Activated naive CD8-positive, alpha-beta T cell (primary cell): Measurements from ENCODE around the gene SPRR4.

Experiments
- H3K27ac Mint-ChIP-seq: one replicate; pipeline ENCODE4 v1.8.0; 2021; ENCODE audit warnings: mixed read lengths
- H3K27me3 Mint-ChIP-seq: one replicate; pipeline ENCODE4 v1.8.0; 2021; ENCODE audit warnings: mixed read lengths
- H3K36me3 Mint-ChIP-seq: one replicate; pipeline ENCODE4 v1.8.0; 2021; ENCODE audit warnings: mixed read lengths
- H3K4me1 Mint-ChIP-seq: one replicate; pipeline ENCODE4 v1.8.0; 2021; ENCODE audit warnings: low read depth, mixed read lengths
- H3K4me3 Mint-ChIP-seq: one replicate; pipeline ENCODE4 v1.8.0; 2021; ENCODE audit warnings: mild to moderate bottlenecking, mixed read lengths
- H3K9me3 Mint-ChIP-seq: one replicate; pipeline ENCODE4 v1.8.0; 2021; ENCODE audit warnings: low read depth, mixed read lengths

Gene SPRR4

GRCh38 chr1:152959273-152959672, 11.2 kb upstream of the SPRR4 start:
- Mint-ChIP-seq H3K36me3 (no peaks in the 10 kb centered on the region), H3K4me3 (no peak overlapping the region), H3K27me3 (peaks cover 4% of the 10 kb centered on the region), H3K9me3 (no peaks in the 10 kb centered on the region), H3K4me1 (no peaks in the 10 kb centered on the region), H3K27ac (no peak overlapping the region)

DNA sequence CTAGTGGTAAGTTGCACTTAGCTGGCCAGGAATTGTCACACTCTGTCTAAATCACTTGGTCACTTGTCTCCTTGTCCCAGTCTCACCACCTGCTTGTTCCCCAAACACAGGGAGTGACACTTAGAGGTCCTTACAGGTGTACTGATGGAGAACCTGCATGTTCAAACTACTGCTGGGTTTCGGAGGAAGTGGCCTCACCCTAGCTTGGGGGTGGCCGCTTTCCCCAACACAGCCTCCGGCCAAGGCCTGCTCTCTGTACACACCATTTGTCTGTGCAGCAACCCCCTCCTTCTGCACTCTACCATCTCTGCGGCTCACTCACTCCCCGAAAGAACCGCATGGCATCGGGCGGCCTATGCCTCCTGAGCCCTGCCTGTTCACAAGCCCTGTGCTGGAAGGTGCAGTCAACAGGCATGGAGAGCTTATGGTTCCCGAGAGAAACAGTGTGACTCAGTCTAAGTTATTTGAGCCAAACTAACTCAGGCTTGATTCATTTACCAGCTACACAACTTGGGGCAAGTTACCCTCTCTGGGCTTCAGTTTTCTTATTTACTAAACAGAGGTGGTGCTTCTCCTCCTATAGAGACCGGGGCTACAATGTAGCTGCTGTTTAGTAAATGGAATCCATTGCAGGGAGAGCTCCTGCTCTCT, 10.5 kb upstream of the SPRR4 start:
- H3K27me3 Mint-ChIP-seq: peaks cover 4% of the 10 kb centered on the region
- H3K27ac Mint-ChIP-seq: no peak overlapping the region
- H3K4me3 Mint-ChIP-seq: no peak overlapping the region
- no peaks in the 10 kb centered on the region for H3K4me1 Mint-ChIP-seq
- H3K9me3 Mint-ChIP-seq: no peaks in the 10 kb centered on the region
- no peaks in the 10 kb centered on the region for H3K36me3 Mint-ChIP-seq

DNA sequence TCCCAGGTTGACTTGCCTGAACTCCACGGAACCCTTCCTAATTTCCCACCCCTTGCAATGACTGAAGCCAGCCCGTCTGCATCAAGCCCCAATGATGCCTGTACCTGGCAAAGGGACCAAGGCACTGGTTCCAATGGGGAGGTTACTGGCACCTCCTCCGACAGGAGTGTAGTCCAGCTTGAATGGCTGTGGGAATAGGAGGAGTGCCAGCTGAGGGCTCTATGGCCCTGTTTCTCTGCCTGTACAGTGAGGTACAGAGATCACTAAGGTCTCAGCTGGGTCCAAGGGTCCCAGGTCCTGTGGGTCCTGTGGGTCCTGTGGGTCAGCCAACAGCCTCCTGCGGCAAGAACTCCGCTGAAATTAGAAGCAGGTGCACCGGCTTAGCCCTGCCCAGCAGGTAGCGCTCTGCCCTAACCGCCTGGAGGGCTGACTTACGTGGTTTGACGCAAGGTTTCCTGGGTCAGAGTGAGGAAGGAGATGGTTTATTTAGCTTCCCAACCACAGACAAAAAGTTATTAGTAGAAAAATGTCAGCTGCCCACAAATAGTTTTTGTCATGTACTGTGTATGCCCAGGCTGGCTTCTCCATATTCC, 9.9 kb upstream of the SPRR4 start:
- H3K9me3 Mint-ChIP-seq: no peaks in the 10 kb centered on the region
- H3K36me3 Mint-ChIP-seq: no peaks in the 10 kb centered on the region
- peaks cover 4% of the 10 kb centered on the region for H3K27me3 Mint-ChIP-seq
- no peak overlapping the region for H3K4me3 Mint-ChIP-seq
- H3K27ac Mint-ChIP-seq: no peak overlapping the region
- no peaks in the 10 kb centered on the region for H3K4me1 Mint-ChIP-seq

DNA sequence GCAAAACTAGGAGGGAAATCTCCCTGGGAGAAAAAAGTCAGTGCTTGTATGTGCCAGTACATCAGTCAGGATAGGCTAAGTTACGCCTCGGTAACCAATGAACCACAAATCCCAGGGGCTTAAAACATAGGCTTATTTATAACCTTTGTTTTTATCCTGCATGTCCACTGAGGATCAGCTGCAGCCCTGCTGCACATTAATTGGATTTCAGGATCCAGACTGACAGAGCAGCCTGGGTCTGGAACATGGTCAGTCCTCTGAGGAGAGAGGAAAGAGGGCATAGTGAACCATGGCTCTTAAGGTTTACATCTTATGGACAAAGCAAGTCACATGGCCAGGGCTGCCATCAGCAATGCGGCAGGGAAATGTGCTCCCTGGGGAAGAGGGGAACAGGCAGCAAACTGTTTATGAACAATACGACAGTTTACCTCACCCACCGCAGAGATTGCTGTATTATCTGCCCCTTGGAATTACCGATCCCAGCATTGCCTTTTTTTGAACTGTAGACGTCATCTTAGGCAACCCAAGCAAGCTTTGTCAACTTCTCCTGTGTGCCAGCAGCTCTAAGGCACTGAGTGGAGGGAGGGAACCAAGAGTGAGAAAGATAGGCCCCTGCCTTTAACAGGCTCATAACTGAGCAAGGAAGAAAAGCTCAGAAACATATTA, 9.1 kb upstream of the SPRR4 start:
- no peak overlapping the region for H3K4me3 Mint-ChIP-seq
- H3K36me3 Mint-ChIP-seq: no peaks in the 10 kb centered on the region
- H3K9me3 Mint-ChIP-seq: no peaks in the 10 kb centered on the region
- H3K4me1 Mint-ChIP-seq: no peaks in the 10 kb centered on the region
- peaks cover 4% of the 10 kb centered on the region for H3K27me3 Mint-ChIP-seq
- H3K27ac Mint-ChIP-seq: no peak overlapping the region

- Mint-ChIP-seq H3K27me3 (peaks cover 6% of the 10 kb centered on the region), H3K9me3 (no peaks in the 10 kb centered on the region), H3K36me3 (no peaks in the 10 kb centered on the region), H3K27ac (no peak overlapping the region), H3K4me3 (no peak overlapping the region), H3K4me1 (no peaks in the 10 kb centered on the region)
Observed at GRCh38 chr1:152962876-152963415, 7.5 kb upstream of the SPRR4 start.

DNA sequence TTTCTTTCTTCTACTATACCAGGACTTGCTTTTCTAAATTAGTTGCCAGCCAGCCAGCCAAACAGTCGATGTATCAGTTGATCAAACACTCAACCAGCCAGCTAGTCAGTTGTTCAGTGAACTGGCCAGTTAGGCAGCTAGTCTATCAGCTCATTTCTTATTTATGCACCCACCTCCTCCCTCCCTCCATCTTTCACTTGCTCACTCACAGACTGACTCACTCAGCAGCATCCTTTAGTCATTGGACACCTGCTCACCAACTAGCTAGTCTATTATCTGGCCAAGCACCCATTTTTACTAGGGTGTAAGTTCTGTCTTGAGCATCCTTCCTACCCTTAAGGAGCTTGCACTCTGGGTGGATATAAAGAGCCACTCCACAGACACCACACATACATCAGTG, 5.9 kb upstream of the SPRR4 start:
- no peaks in the 10 kb centered on the region for H3K36me3 Mint-ChIP-seq
- no peaks in the 10 kb centered on the region for H3K9me3 Mint-ChIP-seq
- H3K27me3 Mint-ChIP-seq: peaks cover 6% of the 10 kb centered on the region
- no peak overlapping the region for H3K4me3 Mint-ChIP-seq
- H3K4me1 Mint-ChIP-seq: no peaks in the 10 kb centered on the region
- no peak overlapping the region for H3K27ac Mint-ChIP-seq

- H3K4me3 Mint-ChIP-seq: no peak overlapping the region
- no peak overlapping the region for H3K27ac Mint-ChIP-seq
- H3K4me1 Mint-ChIP-seq: no peaks in the 10 kb centered on the region
- no peaks in the 10 kb centered on the region for H3K36me3 Mint-ChIP-seq
- peaks cover 6% of the 10 kb centered on the region for H3K27me3 Mint-ChIP-seq
- no peaks in the 10 kb centered on the region for H3K9me3 Mint-ChIP-seq
Observed at GRCh38 chr1:152965853-152966252, 4.6 kb upstream of the SPRR4 start.

DNA sequence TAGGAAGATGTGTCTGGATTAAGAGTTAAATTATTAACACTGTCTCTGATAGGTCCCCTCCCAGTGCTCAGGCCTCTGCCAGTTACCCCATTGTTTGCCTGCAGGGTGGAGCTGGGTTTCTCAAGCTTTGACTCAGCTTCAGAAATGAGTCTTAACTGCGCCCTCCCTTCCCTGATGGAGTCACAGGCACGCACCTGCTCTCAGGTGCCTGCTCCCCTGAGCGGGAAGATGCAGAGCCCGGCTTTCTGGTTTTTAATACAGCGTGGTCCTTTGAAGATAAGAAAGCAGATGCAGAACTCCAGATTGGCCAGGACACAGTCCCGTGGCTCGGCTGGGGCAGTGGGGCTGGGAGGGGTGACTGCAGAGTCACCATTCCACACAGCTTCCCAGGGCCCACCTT, 3.2 kb upstream of the SPRR4 start:
- Mint-ChIP-seq H3K27me3 (peaks cover 4% of the 10 kb centered on the region), H3K9me3 (no peaks in the 10 kb centered on the region), H3K27ac (no peak overlapping the region), H3K4me1 (no peaks in the 10 kb centered on the region), H3K4me3 (no peak overlapping the region), H3K36me3 (no peaks in the 10 kb centered on the region)

DNA sequence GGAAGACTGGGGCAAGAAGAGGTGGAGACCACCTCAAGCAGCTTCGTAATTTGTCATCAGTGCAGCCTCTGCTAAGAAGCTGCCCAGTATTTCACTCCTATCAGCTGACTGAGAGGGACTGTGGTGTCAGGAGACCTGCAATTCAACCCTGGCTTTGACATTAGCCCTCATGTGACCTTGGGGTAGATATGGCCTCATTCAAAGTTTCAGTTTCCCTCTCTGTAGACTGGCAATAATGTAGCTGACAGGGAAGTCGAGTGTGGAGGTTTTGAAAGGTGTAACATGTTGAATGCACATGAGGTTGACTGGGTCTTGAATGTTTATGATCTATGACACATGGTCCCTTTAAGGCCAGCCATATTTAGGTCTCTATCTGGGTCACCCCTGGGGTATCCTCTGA, 2.2 kb upstream of the SPRR4 start:
- Mint-ChIP-seq H3K4me1 (no peaks in the 10 kb centered on the region), H3K27ac (no peak overlapping the region), H3K9me3 (no peaks in the 10 kb centered on the region), H3K4me3 (no peak overlapping the region), H3K27me3 (peaks cover 7% of the 10 kb centered on the region), H3K36me3 (no peaks in the 10 kb centered on the region)

GRCh38 chr1:152969036-152969435, 1.4 kb upstream of the SPRR4 start:
- H3K27me3 Mint-ChIP-seq: peaks cover 7% of the 10 kb centered on the region
- H3K9me3 Mint-ChIP-seq: no peaks in the 10 kb centered on the region
- H3K4me3 Mint-ChIP-seq: no peak overlapping the region
- no peaks in the 10 kb centered on the region for H3K36me3 Mint-ChIP-seq
- H3K27ac Mint-ChIP-seq: no peak overlapping the region
- H3K4me1 Mint-ChIP-seq: no peaks in the 10 kb centered on the region

DNA sequence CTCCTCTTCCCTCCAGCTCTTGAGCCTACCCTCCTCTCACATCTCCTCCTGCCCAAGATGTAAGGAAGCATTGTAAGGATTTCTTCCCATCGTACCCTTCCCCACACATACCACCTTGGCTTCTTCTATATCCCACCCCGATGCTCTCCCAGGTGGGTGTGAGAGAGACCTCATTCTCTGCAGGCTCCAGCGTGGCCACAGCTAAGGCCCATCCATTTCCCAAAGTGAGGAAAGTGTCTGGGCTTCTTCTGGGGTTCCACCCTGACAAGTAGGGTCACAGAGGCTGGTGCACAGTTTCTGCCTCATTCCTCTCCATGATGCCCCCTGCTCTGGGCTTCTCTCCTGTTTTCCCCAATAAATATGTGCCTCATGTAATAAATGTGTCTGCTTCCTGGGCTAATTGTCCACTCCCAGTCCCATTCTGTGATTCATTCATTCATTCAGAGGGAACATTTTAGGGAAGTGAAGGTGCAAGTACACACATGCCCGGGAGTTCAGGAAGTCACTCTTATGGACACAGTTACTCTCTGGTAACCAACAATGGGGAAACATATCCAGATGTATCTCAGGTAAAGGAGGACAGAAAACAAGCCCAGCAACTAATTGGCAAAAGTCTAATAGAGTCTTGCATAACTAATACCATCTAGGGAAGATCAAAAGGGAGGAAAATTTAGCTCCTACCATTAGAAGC, 1.9 kb downstream of the SPRR4 start:
- Mint-ChIP-seq H3K4me1 (no peaks in the 10 kb centered on the region), H3K27me3 (peaks cover 10% of the 10 kb centered on the region), H3K27ac (no peak overlapping the region), H3K9me3 (no peaks in the 10 kb centered on the region), H3K4me3 (no peak overlapping the region), H3K36me3 (no peaks in the 10 kb centered on the region)

DNA sequence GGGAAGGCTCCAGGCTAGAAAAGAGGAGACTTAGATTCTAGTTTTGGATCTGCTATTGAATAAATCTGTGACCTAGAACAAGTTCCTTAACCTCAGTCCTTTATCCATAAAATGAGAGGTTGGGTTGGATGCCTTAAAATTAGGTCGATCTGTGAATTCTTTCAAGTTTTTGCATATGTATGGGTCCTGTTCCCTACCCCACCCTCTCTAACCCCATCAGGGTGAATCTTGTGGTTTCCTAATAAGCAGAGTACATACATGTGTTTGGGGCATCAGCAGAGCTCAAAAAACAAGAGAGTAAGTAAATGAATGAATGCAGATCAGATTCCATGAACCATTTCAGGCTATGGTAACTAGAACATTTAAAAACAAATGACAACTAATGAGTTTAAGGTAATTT, 6.2 kb downstream of the SPRR4 start:
- Mint-ChIP-seq H3K27me3 (peaks cover 18% of the 10 kb centered on the region), H3K9me3 (no peaks in the 10 kb centered on the region), H3K4me3 (no peak overlapping the region), H3K36me3 (no peaks in the 10 kb centered on the region), H3K4me1 (no peaks in the 10 kb centered on the region), H3K27ac (no peak overlapping the region)

GRCh38 chr1:152977614-152978013, 7.2 kb downstream of the SPRR4 start:
- no peaks in the 10 kb centered on the region for H3K36me3 Mint-ChIP-seq
- H3K27ac Mint-ChIP-seq: no peak overlapping the region
- no peak overlapping the region for H3K4me3 Mint-ChIP-seq
- peaks cover 18% of the 10 kb centered on the region for H3K27me3 Mint-ChIP-seq
- H3K4me1 Mint-ChIP-seq: no peaks in the 10 kb centered on the region
- H3K9me3 Mint-ChIP-seq: no peaks in the 10 kb centered on the region

DNA sequence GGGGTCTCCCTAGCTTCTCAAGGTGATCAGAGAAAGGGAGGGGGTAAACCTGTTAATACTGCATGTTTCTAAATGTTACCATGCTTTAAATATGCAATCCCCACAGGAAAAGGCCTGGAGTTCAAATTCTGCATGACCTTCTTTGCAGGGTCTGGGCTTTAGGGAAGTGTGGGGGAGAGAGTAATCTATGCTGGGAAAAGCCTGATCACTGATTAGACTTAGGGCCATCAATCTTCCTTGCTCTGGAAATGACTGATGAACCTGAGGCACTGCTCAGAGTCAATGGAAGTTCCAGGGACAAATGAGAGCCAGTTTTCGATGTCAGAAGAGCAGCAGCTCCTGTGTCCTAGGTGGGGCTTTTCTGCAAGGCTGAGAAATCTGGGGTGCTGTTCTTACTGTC, 10.2 kb downstream of the SPRR4 start:
- H3K4me1 Mint-ChIP-seq: no peaks in the 10 kb centered on the region
- peaks cover 24% of the 10 kb centered on the region for H3K27me3 Mint-ChIP-seq

More for the DNA sequence above, 10.2 kb downstream of the SPRR4 start:
- Mint-ChIP-seq H3K36me3 (no peaks in the 10 kb centered on the region), H3K27ac (no peak overlapping the region), H3K4me3 (no peak overlapping the region), H3K9me3 (no peaks in the 10 kb centered on the region)
